ENCODE data around the gene FOXN3.

The FOXN3 gene

DNA sequence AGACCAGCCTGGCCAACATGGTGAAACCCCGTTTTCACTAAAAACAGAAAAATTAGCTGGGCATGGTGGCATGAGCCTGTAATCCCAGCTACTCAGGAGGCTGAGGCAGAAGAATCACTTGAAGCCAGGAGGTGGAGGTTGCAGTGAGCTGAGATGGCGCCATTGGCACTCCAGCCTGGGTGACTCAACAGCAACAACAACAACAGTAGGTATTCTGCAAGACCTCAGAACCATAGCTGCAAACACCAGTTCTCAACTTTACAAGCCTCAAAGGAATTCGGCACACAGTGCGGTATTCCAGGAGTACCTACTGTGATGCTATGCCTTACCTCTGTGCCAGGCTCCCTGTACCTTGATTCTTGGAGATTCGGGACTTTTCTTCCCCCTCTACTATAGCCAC is 15.8 kb downstream of the FOXN3 start:
- Histone ChIP-seq H3K4me2 (ENCODE audit: low read depth, low read length, poor library complexity, severe bottlenecking) (no peak overlapping the region), H3K36me3 (ENCODE audit: insufficient read depth, low read length) (peaks cover 9% of the 10 kb centered on the region; the same call in 1 of the 2 replicates), H3K27me3 (ENCODE audit: insufficient read depth, low read length, poor library complexity, severe bottlenecking) (no peaks in the 10 kb centered on the region), H3K4me1 (ENCODE audit: insufficient read depth, low read length, poor library complexity, severe bottlenecking) (peaks cover 11% of the 10 kb centered on the region), H3K4me3 (ENCODE audit: low read length, poor library complexity, severe bottlenecking) (no peak overlapping the region), H3K9me3 (ENCODE audit: insufficient read depth, low read depth, low read length) (no peaks in the 10 kb centered on the region), H3F3A (ENCODE audit: low read depth) (no peaks in the 10 kb centered on the region), H2AFZ (ENCODE audit: low read length) (no peak overlapping the region), H3K9ac (ENCODE audit: low read depth, low read length, poor library complexity, severe bottlenecking) (no peak overlapping the region), H3K79me2 (ENCODE audit: insufficient read depth, low read length) (peaks cover 100% of the 10 kb centered on the region), H3K9me2 (replicated peaks; ENCODE audit: low read depth, low read length) (no peaks in the 10 kb centered on the region), H4K20me1 (ENCODE audit: insufficient read depth, low read length, poor library complexity, severe bottlenecking) (peaks cover 62% of the 10 kb centered on the region)
- TF ChIP-seq EZH2phosphoT487 (IDR thresholded peaks at IDR 0.05; ENCODE audit: borderline replicate concordance): no peak
- TF ChIP-seq, protein P1, sequence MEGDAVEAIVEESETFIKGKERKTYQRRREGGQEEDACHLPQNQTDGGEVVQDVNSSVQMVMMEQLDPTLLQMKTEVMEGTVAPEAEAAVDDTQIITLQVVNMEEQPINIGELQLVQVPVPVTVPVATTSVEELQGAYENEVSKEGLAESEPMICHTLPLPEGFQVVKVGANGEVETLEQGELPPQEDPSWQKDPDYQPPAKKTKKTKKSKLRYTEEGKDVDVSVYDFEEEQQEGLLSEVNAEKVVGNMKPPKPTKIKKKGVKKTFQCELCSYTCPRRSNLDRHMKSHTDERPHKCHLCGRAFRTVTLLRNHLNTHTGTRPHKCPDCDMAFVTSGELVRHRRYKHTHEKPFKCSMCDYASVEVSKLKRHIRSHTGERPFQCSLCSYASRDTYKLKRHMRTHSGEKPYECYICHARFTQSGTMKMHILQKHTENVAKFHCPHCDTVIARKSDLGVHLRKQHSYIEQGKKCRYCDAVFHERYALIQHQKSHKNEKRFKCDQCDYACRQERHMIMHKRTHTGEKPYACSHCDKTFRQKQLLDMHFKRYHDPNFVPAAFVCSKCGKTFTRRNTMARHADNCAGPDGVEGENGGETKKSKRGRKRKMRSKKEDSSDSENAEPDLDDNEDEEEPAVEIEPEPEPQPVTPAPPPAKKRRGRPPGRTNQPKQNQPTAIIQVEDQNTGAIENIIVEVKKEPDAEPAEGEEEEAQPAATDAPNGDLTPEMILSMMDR (conservative IDR thresholded peaks at IDR 0.05; ENCODE audit: low read length): no peak

- Histone ChIP-seq H3K27me3 (ENCODE audit: insufficient read depth, low read length, poor library complexity, severe bottlenecking) (no peaks in the 10 kb centered on the region), H4K20me1 (ENCODE audit: insufficient read depth, low read length, poor library complexity, severe bottlenecking) (peaks cover 62% of the 10 kb centered on the region), H3K4me2 (ENCODE audit: low read depth, low read length, poor library complexity, severe bottlenecking) (no peak overlapping the region), H3K9ac (ENCODE audit: low read depth, low read length, poor library complexity, severe bottlenecking) (no peak overlapping the region), H3K4me1 (ENCODE audit: insufficient read depth, low read length, poor library complexity, severe bottlenecking) (peaks cover 11% of the 10 kb centered on the region), H3K9me3 (ENCODE audit: insufficient read depth, low read depth, low read length) (no peaks in the 10 kb centered on the region), H2AFZ (ENCODE audit: low read length) (no peak overlapping the region), H3K79me2 (ENCODE audit: insufficient read depth, low read length) (peaks cover 100% of the 10 kb centered on the region), H3K9me2 (replicated peaks; ENCODE audit: low read depth, low read length) (no peaks in the 10 kb centered on the region), H3K36me3 (ENCODE audit: insufficient read depth, low read length) (peaks cover 9% of the 10 kb centered on the region; the same call in 1 of the 2 replicates), H3K4me3 (ENCODE audit: low read length, poor library complexity, severe bottlenecking) (no peak overlapping the region), H3F3A (ENCODE audit: low read depth) (no peaks in the 10 kb centered on the region)
- TF ChIP-seq EZH2phosphoT487 (IDR thresholded peaks at IDR 0.05; ENCODE audit: borderline replicate concordance): no peak
- TF ChIP-seq, protein P1 (conservative IDR thresholded peaks at IDR 0.05; ENCODE audit: low read length): no peak
Observed at GRCh38 chr14:89400529-89400928, 16.5 kb downstream of the FOXN3 start.

DNA sequence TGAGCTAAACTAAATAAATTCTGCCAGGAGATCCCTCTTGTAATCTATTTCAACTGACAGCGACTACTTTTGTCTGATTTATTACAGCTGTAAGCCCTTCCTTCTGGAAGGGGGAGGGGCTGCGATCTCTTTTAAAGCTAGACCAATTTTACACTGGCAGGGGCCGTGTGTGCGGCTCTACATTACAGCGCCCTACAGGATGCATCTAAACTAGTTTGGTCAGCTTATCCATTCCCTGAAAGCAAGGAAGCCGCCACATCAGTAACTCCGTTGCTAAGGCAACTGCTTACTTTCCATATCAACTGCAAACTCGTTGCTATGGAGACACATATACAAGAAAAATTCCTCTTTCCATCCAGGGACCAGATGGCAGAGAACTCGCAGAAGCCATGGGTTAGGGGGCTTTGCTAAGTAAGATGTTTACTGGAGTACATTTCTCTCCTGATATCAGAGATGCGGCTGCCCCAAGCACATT is 17.4 kb downstream of the FOXN3 start:
- peaks cover 9% of the 10 kb centered on the region; the same call in 1 of the 2 replicates for H3K36me3 ChIP-seq (ENCODE audit: insufficient read depth, low read length)
- H3K4me1 ChIP-seq (ENCODE audit: insufficient read depth, low read length, poor library complexity, severe bottlenecking): peaks cover 11% of the 10 kb centered on the region
- no peak overlapping the region for H3K9ac ChIP-seq (ENCODE audit: low read depth, low read length, poor library complexity, severe bottlenecking)
- no peaks in the 10 kb centered on the region for H3K9me2 ChIP-seq (replicated peaks; ENCODE audit: low read depth, low read length)
- peaks cover 100% of the 10 kb centered on the region for H3K79me2 ChIP-seq (ENCODE audit: insufficient read depth, low read length)
- peaks cover 66% of the 10 kb centered on the region for H4K20me1 ChIP-seq (ENCODE audit: insufficient read depth, low read length, poor library complexity, severe bottlenecking)
- no peak overlapping the region for H3K4me2 ChIP-seq (ENCODE audit: low read depth, low read length, poor library complexity, severe bottlenecking)
- H3K4me3 ChIP-seq (ENCODE audit: low read length, poor library complexity, severe bottlenecking): no peak overlapping the region
- no peaks in the 10 kb centered on the region for H3K27me3 ChIP-seq (ENCODE audit: insufficient read depth, low read length, poor library complexity, severe bottlenecking)
- no peak overlapping the region for H2AFZ ChIP-seq (ENCODE audit: low read length)
- H3K9me3 ChIP-seq (ENCODE audit: insufficient read depth, low read depth, low read length): no peaks in the 10 kb centered on the region
- TF ChIP-seq, protein P1 (conservative IDR thresholded peaks at IDR 0.05; ENCODE audit: low read length): no peak
- no peak for TF ChIP-seq EZH2phosphoT487 (IDR thresholded peaks at IDR 0.05; ENCODE audit: borderline replicate concordance)
- no peaks in the 10 kb centered on the region for H3F3A ChIP-seq (ENCODE audit: low read depth)
